Thymus (tissue), 11 donors: ENCODE measurements around the gene SPATA24. TPM values are rescaled to one million over a fixed set of nuclear protein-coding genes. Genes with fewer than 3 reads are reported as not detected.

Source experiments
- DNase-seq, 9 donors: peaks; one replicate each; pipeline ENCODE4 v3.0.0-alpha.2; 2013; ENCODE audit warnings: low spot score in 9 of 9, low read depth in 6 of 9, missing footprints in 1 of 9
- H3K27ac ChIP-seq, 2 donors: one replicate each; pipeline ENCODE4 v1.5.1; 2013; ENCODE audit warnings: control low read depth in 1 of 2, low read depth in 1 of 2, low read length in 1 of 2, mild to moderate bottlenecking in 1 of 2, moderate library complexity in 1 of 2
- H3K27me3 ChIP-seq, 2 donors: one replicate each; pipeline ENCODE4 v1.5.1; 2013; ENCODE audit warnings: low read length in 1 of 2; ENCODE audit not compliant: control insufficient read depth in 2 of 2, insufficient read depth in 1 of 2
- H3K36me3 ChIP-seq, 2 donors: one replicate each; pipeline ENCODE4 v1.5.1; 2013; ENCODE audit warnings: low read length in 1 of 2, mild to moderate bottlenecking in 1 of 2, moderate library complexity in 1 of 2; ENCODE audit not compliant: control insufficient read depth in 2 of 2, insufficient read depth in 2 of 2
- H3K4me1 ChIP-seq, 2 donors: one replicate each; pipeline ENCODE4 v1.5.1; 2013; ENCODE audit warnings: low read length in 2 of 2; ENCODE audit not compliant: control insufficient read depth in 2 of 2, insufficient read depth in 2 of 2
- H3K4me3 ChIP-seq, 2 donors: one replicate each; pipeline ENCODE4 v1.5.1; 2013; ENCODE audit warnings: low read length in 2 of 2, control low read depth in 1 of 2, mild to moderate bottlenecking in 1 of 2
- H3K9me3 ChIP-seq, 2 donors: one replicate each; pipeline ENCODE4 v1.5.1; 2013; ENCODE audit warnings: low read length in 1 of 2, mild to moderate bottlenecking in 1 of 2; ENCODE audit not compliant: control insufficient read depth in 2 of 2, insufficient read depth in 1 of 2
- WGBS: extraction: QIAGEN DNeasy Blood & Tissue Kit; methylation state at CpG from one replicate; pipeline ENCODE4 v1.1.7; 2013; 5-methylcytosine and 5-hydroxymethylcytosine counted together
- polyA plus RNA-seq: library from polyadenylated mRNA; stranded (reverse); fragments of 200-250 nt; gene quantifications from one replicate; pipeline ENCODE4 v1.2.3, GENCODE V29; 2013
- total RNA-seq: library from RNA; stranded (reverse); fragments of 120-200 nt; gene quantifications from one replicate; pipeline ENCODE4 v1.2.4, GENCODE V29; 2013
- donor health status: healthy.

The SPATA24 gene
- total and polyA plus RNA-seq, 2 donors, result 5.8 to 6.6 TPM

GRCh38 chr5:139419226-139420192, 15.6 kb upstream of the SPATA24 start:
- Histone ChIP-seq H3K9me3 (no peaks in the 10 kb centered on the region), H3K36me3 (peaks cover 8 to 23% of the 10 kb centered on the region in 2 donors), H3K27ac (no peak overlapping the region), H3K4me1 (peaks cover 2 to 15% of the 10 kb centered on the region in 2 donors), H3K27me3 (no peaks in the 10 kb centered on the region), H3K4me3 (no peak overlapping the region)
- no peak for DNase-seq
- WGBS, result 95% methylated on average over 9 of the region's 9 CpGs

- Histone ChIP-seq H3K27ac (no peak overlapping the region), H3K36me3 (peaks cover 8 to 17% of the 10 kb centered on the region in 2 donors), H3K4me1 (peaks cover 2 to 17% of the 10 kb centered on the region in 2 donors)
Measured at GRCh38 chr5:139418793-139419192, 14.9 kb upstream of the SPATA24 start.

GRCh38 chr5:139417214-139417613, 13.3 kb upstream of the SPATA24 start:
- H3K9me3 ChIP-seq, result no peaks in the 10 kb centered on the region
- H3K27me3 ChIP-seq, result no peaks in the 10 kb centered on the region
- WGBS, result 34% methylated on average over 4 of the region's 4 CpGs
- DNase-seq, result no peak
- H3K27ac ChIP-seq, result no peak overlapping the region
- peaks cover 2 to 17% of the 10 kb centered on the region in 2 donors for H3K4me1 ChIP-seq
- no peak overlapping the region for H3K4me3 ChIP-seq
- H3K36me3 ChIP-seq, result peaks cover 8 to 12% of the 10 kb centered on the region in 2 donors

More at GRCh38 chr5:139418793-139419192, 14.9 kb upstream of the SPATA24 start:
- Histone ChIP-seq H3K27me3 (no peaks in the 10 kb centered on the region), H3K9me3 (no peaks in the 10 kb centered on the region), H3K4me3 (no peak overlapping the region)
- WGBS, result 96% methylated on average over 1 of the region's 1 CpG
- no peak for DNase-seq

GRCh38 chr5:139416651-139417050, 12.8 kb upstream of the SPATA24 start:
- WGBS, result 98% methylated on average over 9 of the region's 9 CpGs

GRCh38 chr5:139415869-139416268, 12.0 kb upstream of the SPATA24 start:
- H3K9me3 ChIP-seq, result no peaks in the 10 kb centered on the region
- peaks cover 2 to 17% of the 10 kb centered on the region in 2 donors for H3K4me1 ChIP-seq
- H3K27ac ChIP-seq, result no peak overlapping the region
- H3K36me3 ChIP-seq, result peaks cover 8 to 12% of the 10 kb centered on the region in 2 donors
- H3K27me3 ChIP-seq, result no peaks in the 10 kb centered on the region
- DNase-seq, result no peak
- H3K4me3 ChIP-seq, result no peak overlapping the region

More at GRCh38 chr5:139416651-139417050, 12.8 kb upstream of the SPATA24 start:
- DNase-seq, result no peak
- H3K9me3 ChIP-seq, result no peaks in the 10 kb centered on the region
- peaks cover 2 to 17% of the 10 kb centered on the region in 2 donors for H3K4me1 ChIP-seq
- H3K27me3 ChIP-seq, result no peaks in the 10 kb centered on the region
- H3K4me3 ChIP-seq, result no peak overlapping the region
- H3K36me3 ChIP-seq, result peaks cover 8 to 12% of the 10 kb centered on the region in 2 donors
- no peak overlapping the region for H3K27ac ChIP-seq

GRCh38 chr5:139415221-139415861, 11.5 kb upstream of the SPATA24 start:
- Histone ChIP-seq H3K9me3 (no peaks in the 10 kb centered on the region), H3K4me1 (peaks cover 2 to 17% of the 10 kb centered on the region in 2 donors), H3K27me3 (no peaks in the 10 kb centered on the region), H3K27ac (no peak overlapping the region), H3K4me3 (no peak overlapping the region), H3K36me3 (peaks cover 8 to 12% of the 10 kb centered on the region in 2 donors)
- DNase-seq, result no peak
- 82% methylated on average over 8 of the region's 8 CpGs for WGBS

- peaks cover 2 to 17% of the 10 kb centered on the region in 2 donors for H3K4me1 ChIP-seq
- H3K27me3 ChIP-seq, result no peaks in the 10 kb centered on the region
- peaks cover 8 to 12% of the 10 kb centered on the region in 2 donors for H3K36me3 ChIP-seq
- no peak for DNase-seq
- no peak overlapping the region for H3K27ac ChIP-seq
- H3K4me3 ChIP-seq, result no peak overlapping the region
- WGBS, result 81% methylated on average over 9 of the region's 9 CpGs
- H3K9me3 ChIP-seq, result no peaks in the 10 kb centered on the region
Measured at GRCh38 chr5:139414581-139415130, 10.8 kb upstream of the SPATA24 start.

GRCh38 chr5:139413963-139414362, 10.1 kb upstream of the SPATA24 start:
- 94% methylated on average over 6 of the region's 6 CpGs for WGBS
- no peak overlapping the region for H3K4me3 ChIP-seq
- DNase-seq, result no peak
- no peaks in the 10 kb centered on the region for H3K9me3 ChIP-seq
- no peak overlapping the region for H3K27ac ChIP-seq
- H3K36me3 ChIP-seq, result peaks cover 4 to 7% of the 10 kb centered on the region in 2 donors
- H3K27me3 ChIP-seq, result no peaks in the 10 kb centered on the region
- peaks cover 2 to 17% of the 10 kb centered on the region in 2 donors for H3K4me1 ChIP-seq

GRCh38 chr5:139413153-139413552, 9.3 kb upstream of the SPATA24 start:
- Histone ChIP-seq H3K4me3 (no peak overlapping the region), H3K9me3 (no peaks in the 10 kb centered on the region), H3K27me3 (no peaks in the 10 kb centered on the region), H3K36me3 (no peaks in the 10 kb centered on the region), H3K27ac (no peak overlapping the region), H3K4me1 (peaks cover 2 to 17% of the 10 kb centered on the region in 2 donors)
- DNase-seq, result no peak
- WGBS, result 98% methylated on average over 6 of the region's 6 CpGs
